NCI-H2227 (cell line): ENCODE data around the gene MTMR3.
"Not testable (repeated sequence)": the region's sequence is repeated elsewhere in the genome, so short reads cannot be mapped to it uniquely, and the experiment has no call there.

ENCODE experiments used
- DNase-seq: peaks from one replicate; lab custom pipeline; 2025; ENCODE audit not compliant: unreplicated experiment; lab: John Stamatoyannopoulos, UW

The MTMR3 gene

DNA sequence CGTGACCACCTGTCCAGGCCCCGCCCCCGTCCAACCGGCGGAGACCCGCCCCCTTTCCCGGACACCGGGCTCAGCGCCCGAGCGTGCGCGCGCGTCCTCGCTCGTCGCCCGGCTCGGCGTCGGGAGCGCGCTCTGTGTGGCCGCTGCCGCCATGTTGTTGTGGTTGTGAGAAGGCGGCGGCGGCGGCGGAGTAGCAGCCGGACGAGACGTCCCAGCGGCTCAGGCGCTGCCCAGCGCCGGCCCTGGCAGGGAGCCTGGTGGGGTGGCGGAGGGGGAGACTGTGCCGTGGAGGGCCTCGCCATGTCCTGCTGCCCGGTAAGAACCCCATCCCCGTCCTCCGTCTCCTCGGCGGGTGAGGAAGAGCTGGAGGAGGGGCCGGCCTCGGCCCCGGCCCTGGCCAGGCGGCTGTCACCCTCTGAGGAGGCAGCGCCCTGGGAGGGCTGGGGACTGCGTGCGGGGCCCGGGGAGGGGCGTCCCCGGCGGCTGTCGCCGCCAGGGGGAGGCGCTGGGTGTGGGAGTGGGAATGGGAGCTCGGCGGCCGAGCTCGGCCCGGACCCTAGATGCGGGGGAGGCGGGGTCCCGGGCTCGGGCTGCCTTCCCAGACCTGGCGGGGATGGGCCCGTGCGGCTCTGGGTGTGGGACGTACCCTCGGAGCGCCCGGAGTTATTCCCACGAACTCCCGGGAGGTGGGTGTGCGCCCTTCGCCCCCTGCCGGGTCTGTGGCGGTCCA, at the start of gene MTMR3:
TSS of gene MTMR3 (plus strand) at position 130 of the 730 bp plus-strand sequence. CDS start 87,886 bp downstream, outside the sequence.
- DNase-seq = peak; percentile 93

DNA sequence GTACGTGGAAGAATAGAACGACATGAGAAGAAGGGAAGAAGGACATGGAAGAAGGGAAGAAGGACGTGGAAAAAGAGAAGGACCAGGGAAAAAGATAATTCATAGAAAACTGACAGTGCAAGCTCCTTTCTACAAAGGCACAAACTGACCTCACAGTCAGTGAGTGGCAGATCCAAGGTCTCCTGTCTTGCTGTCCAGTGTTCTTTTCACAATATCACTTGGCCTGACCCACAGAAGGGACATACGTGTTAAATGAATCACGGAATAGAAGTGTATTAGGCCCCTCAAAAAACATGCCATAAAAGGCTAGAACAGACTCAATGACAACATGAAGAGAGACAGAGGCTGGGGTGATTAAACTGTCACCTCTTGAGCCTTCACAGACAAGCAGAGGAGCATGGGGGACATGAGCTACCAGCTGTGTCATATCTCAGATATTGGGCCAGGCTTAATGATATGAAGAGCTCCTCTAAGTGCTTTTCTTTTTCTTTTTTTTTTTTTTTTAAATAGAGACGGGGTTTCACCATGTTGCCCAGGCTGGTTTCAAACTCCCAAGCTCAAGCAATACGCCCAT, 49.5 kb upstream of the MTMR3 start:
- DNase-seq = no peak

DNA sequence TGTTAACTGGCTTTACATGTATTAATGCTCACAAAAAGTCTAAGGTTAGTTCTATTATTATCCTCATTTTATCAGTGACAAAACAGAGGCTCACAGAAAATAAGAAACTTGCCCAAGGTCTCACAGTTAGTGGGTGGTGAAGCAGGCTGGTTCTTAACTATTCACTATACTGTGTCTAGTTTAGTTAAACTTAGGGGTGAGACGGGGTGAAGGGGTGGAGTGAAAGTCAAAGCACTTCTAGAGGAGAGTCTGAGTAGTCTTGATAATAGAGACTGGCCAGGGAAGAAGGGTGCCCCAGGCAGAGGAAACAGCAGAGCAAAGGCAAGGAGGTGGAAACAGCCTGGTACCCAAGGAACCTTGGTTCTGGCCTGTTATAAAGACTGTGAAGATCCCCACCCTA, 48.9 kb upstream of the MTMR3 start:
- DNase-seq = no peak

DNA sequence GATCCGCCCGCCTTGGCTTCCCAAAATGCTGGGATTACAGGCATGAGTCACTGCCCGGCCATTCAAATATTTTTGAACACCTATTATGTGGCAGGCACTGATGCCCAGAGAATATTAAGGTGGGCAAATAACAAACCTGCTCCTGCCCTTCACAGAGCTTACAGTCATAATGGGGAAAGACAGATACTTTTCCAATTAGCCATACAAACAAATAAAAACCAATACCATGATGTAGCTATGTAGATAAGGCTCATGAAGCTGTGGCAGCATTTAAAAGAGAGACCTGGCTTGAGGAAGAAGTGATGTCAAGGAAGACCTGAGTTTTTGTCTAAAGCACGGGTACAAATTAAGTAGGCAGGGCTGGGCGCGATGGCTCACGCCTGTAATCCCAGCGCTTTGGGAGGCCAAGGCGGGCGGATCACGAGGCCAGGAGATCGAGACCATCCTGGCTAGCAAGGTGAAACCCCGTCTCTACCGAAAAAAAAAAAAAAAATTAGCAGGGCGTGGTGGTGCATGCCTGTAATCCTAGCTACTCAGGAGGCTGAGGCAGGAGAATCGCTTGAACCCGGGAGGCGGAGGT, 46.1 kb upstream of the MTMR3 start:
- not testable (repeated sequence) for DNase-seq

DNA sequence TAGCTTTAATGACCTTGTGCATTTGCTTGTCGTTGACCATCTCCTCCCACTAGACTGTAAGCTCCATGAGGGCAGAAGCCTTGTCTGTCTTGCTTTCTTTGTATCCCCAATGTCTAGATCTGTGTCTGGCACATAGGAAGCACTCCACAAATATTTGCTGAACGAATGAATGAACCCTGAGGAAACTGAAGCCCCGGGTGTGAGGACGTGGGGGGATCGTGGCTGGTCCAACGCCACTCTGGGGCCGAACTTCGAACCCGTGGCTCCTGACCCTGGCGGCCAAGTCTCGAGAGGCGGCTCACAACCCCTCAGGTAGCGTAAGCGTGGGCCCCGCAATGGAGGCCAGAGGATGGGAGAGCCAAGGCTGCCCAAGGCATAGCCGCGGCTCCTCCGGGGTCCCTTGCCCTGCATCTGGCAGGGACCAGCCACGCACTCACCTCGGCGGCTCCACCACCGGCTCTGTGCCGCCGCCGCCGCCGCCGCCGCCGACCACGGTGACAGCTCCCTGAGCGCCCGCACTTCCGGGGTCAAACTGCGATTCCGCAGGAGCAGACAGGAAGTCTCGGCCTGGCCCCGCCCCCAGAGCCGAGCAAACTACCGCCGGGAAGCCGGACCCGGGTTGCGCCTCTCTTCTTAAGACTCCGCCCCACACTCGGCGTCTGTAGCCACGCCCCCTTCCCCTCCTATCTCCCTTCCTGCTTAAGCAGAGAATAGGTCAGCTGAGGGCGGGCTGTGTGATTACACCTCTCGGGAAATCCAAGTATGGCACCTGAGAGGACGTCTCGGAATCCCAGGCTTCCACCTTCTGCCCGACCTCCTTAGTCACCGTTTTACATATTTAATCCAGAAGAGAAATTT, 45.0 kb upstream of the MTMR3 start, which contains the start of gene ASCC2:
TSS of gene ASCC2 (minus strand) at position 534 of the 858 bp plus-strand sequence. CDS start 5,949 bp downstream, outside the sequence.
- DNase-seq = peak; percentile 97

DNA sequence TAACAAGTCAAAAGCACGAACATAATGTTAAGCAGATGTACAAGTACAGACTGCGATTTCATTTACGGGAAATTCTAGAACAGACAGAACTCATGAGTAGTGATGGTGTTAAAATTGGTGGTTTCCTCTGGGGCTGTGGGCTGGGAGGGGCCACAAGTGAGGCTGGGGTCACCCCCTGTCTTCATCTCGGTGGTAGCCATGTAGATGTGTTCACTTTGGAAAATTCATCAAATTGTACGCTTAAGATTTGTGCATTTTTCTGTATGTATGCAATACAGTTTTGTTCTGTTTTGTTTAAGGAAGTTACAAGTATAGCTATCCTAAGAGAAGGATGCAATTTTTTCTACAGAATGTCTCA, 44.4 kb upstream of the MTMR3 start:
- no peak for DNase-seq

DNA sequence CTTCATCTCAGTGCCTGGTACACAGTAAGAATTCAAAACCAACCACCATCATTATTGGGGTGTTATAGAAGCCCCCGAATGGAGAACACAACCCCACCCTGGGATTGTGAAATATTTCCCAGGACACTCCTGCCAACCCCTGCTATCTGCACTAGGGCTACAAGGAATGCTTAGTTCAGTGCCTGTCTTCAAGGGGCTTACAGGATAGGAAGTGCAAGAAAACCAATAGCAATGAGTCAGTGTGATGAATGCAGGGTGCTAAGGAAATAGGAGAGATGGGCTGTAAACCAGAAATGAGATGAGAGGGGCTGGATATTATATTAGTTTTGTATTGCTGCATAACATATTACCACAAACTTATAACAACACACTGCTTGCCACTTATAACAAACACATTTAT, 43.9 kb upstream of the MTMR3 start:
- no peak for DNase-seq

DNA sequence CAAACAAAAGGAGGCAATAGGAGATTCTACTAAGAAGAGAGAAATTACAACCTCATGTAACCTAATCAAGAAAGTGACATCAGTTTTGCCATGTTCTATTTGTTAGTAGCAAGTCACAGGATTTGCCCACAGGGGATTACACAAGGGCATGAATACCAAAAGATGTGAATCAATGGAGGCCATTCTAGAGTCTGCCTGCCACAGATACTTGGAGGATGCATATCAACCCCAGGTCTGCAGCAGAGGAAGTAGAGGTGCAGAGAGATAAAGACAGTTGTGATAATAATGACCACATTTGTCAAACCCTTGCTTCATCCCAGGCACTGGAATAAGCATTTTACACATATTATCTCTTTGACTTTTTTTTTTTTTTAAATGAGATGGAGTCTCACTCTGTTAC, 42.5 kb upstream of the MTMR3 start:
- DNase-seq = no peak

DNA sequence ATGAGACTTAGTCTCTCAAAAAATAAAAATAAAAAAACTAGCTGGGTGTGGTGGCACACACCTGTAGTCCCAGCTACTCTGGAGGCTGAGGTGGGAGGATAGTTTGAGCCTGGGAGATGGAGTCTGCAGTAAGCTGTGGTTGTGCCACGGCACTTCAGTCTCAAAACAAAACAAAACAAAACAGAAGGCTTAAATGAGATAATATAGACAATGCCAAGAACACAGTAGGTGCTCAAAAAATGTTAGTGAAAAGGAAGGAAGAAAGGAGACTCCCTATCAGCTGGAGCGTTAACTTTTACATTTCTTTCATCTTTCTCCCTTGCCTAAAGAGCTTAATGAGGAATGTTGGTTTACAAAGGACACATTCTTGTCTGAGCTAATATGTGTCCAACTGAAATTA, 40.8 kb upstream of the MTMR3 start:
- DNase-seq = no peak

DNA sequence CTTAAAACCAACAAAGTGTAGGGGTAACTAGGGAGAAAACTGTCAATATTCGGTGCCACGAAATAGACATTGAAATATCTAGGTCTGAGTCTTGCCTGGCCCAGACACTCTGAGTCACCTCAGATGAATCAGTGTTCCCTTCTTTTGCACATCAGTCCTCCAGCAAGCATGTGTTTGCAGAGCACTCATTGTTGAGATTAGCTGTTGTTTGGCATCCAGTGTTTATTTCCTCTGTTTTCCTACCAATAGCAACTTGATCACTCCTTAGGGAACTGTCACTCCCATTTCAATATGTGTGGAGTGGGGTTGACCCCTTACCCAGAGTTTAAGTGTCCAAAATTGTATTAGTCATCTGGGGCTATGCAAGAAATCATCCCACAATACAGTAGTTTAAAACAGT, 40.2 kb upstream of the MTMR3 start:
- no peak for DNase-seq

DNA sequence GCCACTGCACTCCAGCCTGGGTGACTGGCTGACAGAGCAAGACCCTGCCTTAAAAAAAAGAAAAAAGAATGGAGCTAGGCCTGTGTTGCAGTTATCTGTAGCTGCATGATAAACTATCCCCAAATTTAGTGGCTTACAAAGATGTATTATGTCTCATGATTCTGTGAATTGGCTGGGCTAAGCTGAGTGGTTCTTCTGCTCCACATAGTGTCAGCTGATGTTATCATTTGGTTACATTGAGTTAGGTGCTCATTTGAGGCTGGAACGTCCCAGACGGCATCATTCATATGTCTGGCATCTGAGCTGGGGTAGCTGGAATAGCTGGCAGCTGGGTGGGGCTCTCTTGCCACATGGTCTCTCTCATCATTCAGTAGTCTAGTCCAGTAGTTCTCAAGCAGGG, 36.7 kb upstream of the MTMR3 start:
- no peak for DNase-seq

DNA sequence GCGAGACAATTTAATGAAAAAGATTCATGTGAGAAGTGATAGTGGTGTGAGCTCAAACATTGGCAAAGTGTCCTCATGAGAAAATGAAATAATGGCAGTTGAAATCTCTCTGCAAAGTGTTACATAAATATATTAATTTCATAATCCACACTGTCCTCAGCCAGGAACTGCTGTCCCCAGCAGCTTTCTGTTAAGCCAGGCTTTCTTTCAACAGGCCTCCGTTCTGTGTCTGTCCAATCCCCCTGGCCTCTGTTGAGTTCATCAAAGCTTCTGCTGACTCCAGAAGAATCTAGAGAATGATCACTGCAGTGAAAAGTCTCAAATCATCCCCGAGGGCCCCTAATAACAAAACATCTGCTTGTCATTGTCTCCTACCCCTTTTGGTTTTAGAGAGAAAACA, 34.9 kb upstream of the MTMR3 start:
- DNase-seq = no peak

DNA sequence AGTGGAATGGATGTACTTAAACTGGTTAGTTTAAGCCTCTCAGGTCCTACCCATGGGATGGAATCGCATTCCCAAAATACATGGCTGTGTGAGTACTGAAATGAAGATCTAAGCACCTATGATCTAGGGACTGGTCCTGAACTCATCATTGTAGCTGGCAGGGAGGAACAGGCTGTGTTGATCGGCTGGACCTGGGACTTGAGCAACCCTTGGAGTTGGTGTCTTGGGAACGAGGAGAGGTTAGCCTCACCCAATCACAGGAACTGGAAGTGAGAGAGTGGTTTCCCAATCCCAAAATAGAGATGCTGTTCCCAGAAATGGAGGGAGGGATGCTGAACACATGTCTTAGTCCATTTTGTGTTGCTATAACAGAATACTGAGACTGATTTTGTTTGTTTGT, 28.5 kb upstream of the MTMR3 start:
- DNase-seq = no peak

DNA sequence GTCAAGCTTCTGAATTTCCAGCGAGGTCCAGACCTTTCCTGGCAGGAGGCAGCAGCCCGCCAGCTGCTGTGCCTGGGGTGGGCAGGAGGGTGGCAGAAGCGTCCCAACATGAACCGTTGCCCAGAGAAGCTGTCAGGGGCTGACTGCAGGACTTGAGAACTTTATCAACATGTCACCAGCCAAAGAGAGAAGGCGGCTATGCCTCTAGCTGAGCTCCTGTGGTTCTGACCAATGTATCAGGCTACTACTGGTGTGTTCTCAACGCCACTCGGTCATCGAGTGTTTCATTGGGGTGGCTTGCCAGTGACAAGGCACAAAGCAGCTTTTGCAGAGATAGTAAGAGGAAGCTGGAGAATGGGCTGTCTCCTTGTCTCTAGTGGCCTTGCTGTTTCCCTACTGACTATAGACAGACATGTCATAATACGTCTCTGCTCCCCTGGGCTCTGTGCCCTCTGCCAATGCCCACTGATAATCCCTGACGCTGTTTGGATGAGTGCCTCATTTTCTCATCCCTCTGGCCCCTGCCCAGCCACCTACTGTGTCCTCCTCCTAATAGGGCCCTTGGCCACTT, 27.3 kb upstream of the MTMR3 start:
- DNase-seq = no peak

DNA sequence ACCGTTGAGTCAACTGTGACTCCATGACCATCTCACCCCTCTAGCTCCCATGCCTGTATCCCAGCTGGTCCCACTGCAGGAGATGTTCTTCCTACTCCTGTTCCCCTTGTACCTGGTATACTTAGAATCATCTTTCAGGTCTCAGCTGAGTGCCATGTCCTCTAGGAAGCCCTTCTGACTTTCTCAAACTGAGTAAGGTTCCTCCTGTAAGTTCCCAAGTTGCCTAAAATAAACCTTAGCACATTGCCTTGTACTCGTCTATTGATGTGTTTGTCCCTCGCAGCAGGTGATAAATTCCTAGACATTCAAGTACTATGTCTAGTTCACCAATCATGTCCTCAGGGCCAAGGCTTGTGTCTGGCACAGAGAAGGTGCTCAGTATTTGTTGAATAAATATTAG, 26.5 kb upstream of the MTMR3 start:
- no peak for DNase-seq

DNA sequence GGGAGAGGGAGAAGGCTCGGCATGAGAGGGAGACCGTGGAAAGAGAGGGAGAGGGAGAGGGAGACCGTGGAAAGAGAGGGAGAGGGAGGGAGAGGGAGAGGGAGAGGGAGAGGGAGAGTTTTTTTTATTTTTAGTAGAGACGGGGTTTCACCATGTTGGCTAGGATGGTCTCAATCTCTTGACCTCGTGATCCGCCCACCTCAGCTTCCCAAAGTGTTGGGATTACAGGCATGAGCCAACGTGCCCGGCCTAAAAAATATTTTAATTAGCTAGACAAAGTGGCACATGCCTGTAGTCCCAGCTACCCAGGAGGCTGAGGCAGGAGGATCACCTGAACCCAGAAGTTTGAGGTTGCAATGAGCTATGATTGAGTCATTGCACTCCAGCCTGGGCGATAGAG, 23.9 kb upstream of the MTMR3 start:
- DNase-seq = not testable (repeated sequence)

DNA sequence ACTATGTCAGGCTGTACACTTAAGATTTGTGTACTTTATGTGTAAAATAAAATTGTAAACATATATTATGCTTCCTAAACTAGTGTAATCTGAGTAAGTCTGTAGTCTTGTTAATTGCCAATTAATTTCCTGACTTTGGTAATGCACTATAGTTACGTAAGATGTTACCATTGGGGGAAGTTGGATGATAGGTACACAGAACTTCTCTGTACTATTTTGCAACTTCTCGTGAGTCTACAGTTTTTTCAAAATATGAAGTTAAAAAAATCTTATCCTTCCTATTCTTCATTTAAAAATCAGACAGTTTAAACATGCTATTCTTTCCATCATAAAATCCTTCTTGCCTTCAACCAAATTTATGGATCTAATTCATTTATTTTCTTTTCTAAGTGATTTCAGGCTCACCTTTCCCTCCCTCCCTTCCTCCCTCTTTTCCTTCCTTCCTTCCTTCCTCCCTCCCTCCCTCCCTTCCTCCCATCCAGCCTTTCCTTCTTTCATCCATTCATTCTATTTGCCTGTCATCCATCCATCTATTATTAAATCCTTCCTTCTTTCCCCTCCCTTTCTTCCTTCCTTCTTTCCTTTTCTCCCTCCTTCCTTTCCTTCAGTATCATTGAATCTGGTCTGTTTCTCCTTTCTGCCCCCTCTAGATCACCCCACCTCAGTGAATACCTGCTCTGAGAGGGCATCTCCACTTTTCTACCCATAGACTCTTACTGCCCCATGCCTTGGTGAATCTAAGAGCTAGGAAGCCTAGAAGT, 22.8 kb upstream of the MTMR3 start:
- DNase-seq = no peak

DNA sequence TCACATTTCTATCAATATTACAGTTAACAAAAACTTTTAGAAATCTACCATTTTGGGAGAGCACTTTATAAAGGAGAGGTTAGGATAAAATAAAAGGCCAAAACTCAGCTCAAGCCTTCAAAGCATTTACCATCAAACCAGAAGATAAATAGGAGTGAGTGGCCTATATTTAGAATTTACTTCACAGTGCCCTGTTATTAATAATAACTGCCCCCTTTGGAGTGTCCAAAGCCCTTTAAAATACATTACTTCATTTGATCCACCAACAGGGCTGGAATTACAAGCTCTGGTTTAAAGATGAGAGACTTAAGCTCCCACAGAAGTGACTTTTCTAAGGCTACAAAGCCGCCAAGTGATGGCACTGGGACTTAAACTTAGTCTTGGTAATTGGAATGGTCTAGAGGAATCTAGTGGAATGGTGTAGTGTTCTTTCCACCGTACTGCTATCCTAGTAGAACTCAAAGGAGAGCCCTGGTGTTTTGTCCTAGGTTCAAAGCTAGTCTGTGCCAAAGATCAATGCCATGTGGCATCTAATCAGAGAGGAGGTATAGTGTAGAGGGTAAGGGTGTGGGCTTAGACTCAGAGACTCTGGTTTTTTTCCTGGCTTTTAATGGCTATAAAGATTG, 21.2 kb upstream of the MTMR3 start:
- DNase-seq = peak; percentile 6

DNA sequence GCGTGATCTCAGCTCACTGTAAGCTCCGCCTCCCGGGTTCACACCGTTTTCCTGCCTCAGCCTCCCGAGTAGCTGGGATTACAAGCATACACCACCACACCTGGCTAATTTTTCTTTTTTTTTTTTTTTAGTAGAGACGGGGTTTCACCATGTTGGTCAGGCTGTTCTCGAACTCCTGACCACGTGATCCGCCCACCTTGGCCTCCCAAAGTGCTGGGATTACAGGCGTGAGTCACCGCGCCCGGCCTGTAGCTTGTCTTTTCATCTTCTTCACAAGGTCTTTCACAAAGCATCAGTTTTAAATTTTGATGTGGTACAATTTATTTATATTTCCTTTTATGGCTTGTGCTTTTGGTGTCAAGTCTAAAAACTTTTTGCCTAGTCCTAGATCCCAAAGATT, 17.4 kb upstream of the MTMR3 start:
- not testable (repeated sequence) for DNase-seq

DNA sequence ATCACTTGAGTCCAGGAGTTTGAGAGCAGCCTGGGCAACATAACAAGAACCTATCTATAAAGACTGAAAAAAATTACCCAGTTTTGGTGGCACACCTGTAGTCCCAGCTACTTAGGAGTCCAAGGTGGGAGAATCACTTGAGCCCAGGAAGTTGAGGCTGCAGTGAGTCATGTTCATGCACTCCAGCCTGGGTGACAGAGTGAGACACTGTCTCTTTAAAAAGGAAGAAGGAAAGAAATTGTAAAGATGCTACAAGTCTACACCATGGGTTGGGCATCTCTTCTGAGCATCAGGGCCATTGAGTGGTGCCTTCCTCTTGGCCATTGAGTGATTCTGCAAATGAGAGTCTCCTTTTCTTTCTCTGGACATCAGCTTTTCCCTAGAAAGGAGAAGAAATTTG, 15.7 kb upstream of the MTMR3 start:
- DNase-seq = no peak
